ENCODE data around the gene FASLG. TPM values are rescaled to one million over a fixed set of nuclear protein-coding genes. Genes with fewer than 3 reads are reported as not detected.

Gene FASLG
- total RNA-seq, 1 experiment from 2014 or later = not detected

DNA sequence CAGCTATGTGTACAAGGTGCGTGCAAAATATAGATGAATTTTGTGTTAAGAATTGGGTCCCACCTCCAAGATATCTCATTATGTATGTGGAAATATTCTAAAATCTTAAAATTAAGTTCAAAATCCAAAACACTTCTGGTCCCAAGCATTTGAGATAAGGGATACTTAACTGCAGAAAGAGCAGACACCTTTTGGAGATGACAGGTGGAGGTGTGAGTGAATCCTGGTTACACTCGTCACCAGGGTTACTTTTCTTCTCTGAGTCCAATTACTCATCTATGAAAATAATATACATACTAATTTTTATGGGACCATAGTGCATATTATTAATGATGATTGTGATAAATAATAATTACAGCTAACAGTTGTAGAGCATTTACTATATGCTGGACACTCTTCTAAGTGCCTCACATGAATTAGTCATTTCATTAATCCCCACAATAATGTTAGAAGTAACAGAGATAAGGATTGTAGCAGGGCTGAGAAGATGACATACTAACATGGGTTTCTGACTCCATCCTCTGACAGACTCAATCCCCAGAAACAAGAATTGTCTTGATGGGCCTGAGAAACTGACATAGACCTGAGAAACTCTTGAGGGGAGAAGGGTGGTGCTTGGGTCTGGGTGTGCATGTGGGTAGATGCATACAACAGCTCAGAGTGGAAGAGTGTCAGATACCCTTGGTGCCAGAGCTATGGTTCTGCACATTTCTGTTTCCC lies 8.3 kb upstream of the FASLG start:
- CTCF ChIA-PET = no interaction called here

DNA sequence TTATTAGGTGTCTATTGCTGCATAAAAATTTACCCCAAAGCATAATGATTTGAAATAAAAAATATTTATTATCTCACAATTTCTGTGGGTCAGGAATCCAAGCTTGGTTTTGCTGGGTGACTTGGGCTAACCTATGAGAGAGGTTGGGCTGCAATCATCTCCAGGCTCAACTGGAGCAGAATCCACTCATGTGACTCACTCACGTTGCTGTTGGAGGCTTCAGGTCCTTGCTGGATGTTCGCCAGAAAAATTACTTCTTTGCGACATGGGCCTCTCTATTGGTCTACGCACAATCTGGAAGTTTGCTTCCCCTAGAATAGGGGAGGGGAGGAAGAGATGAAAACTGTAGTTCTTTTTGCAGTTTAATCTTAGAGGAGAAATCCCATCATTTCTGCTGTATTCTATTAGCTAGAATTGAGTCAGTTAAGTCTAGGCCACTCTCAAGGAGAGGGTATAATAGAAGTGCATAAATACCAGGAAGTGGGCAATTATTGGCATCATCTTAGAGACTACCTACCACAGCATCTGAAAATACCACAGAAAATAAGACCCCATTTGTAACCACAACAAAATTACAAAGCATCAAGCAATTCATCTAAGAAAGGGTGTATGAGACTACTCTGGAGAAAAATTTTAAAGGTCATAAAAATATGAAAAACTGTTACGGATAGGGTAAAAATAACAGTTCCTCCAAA lies 5.7 kb upstream of the FASLG start:
- BruUV-seq (replicated peaks) = no TSS peak
- TF ChIP-seq CTCF (IDR thresholded peaks at IDR 0.05; ENCODE audit: unreplicated experiment) = no peak
- peak; percentile 35 for DNase-seq

More for the DNA sequence above, 8.3 kb upstream of the FASLG start:
- BruUV-seq (replicated peaks) = no TSS peak
- Mint-ChIP-seq H3K9me3 (ENCODE audit: low read depth, unreplicated experiment) (peaks cover 2% of the 10 kb centered on the region), H3K36me3 (ENCODE audit: insufficient read depth, unreplicated experiment) (no peaks in the 10 kb centered on the region), H3K27ac (ENCODE audit: unreplicated experiment) (no peak overlapping the region), H3K27me3 (ENCODE audit: unreplicated experiment) (no peaks in the 10 kb centered on the region), H3K4me1 (ENCODE audit: low read depth, unreplicated experiment) (peaks cover 33% of the 10 kb centered on the region), H3K4me3 (ENCODE audit: low read depth, unreplicated experiment) (no peak overlapping the region)
- no peak for TF ChIP-seq CTCF (IDR thresholded peaks at IDR 0.05; ENCODE audit: unreplicated experiment)
- intact Hi-C loops (cut with micrococcal nuclease; ENCODE audit: unreplicated experiment) = no loop called here
- no peak for DNase-seq

DNA sequence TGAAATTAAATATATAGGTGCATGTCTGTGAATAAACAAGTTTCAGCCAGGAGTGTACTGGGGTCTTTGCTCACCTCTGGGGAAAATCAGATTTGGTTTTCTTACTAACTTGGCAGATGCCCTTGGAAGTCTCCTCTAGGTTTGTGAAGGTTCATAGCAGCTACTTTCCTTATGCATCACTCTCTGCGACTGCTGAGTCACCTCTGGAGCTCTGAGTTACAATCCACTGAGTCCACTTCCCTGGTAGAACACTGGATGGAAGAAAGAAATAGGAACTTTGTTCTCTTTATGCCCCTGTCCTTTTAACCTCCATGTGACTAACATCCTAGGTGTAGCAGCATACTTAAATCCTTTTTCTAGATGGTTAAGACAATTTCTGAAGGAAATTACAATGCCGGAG lies 4.4 kb upstream of the FASLG start:
- CTCF ChIA-PET = interaction anchor here (0.6 kb wide), 1 partner anchor 44 kb away, joined by 3 read pairs; no protein-coding TSS in a partner anchor
- Mint-ChIP-seq H3K4me1 (ENCODE audit: low read depth, unreplicated experiment) (peaks cover 33% of the 10 kb centered on the region), H3K4me3 (ENCODE audit: low read depth, unreplicated experiment) (no peak overlapping the region), H3K9me3 (ENCODE audit: low read depth, unreplicated experiment) (no peaks in the 10 kb centered on the region), H3K27ac (ENCODE audit: unreplicated experiment) (peak overlapping the region; percentile 42), H3K36me3 (ENCODE audit: insufficient read depth, unreplicated experiment) (no peaks in the 10 kb centered on the region), H3K27me3 (ENCODE audit: unreplicated experiment) (no peaks in the 10 kb centered on the region)
- no peak for TF ChIP-seq CTCF (IDR thresholded peaks at IDR 0.05; ENCODE audit: unreplicated experiment)
- BruUV-seq (replicated peaks) = no TSS peak
- no peak for DNase-seq
- intact Hi-C loops (cut with micrococcal nuclease; ENCODE audit: unreplicated experiment) = no loop called here

More for the DNA sequence above, 5.7 kb upstream of the FASLG start:
- Mint-ChIP-seq H3K27me3 (ENCODE audit: unreplicated experiment) (no peaks in the 10 kb centered on the region), H3K36me3 (ENCODE audit: insufficient read depth, unreplicated experiment) (no peaks in the 10 kb centered on the region), H3K4me3 (ENCODE audit: low read depth, unreplicated experiment) (no peak overlapping the region), H3K9me3 (ENCODE audit: low read depth, unreplicated experiment) (peaks cover 2% of the 10 kb centered on the region), H3K4me1 (ENCODE audit: low read depth, unreplicated experiment) (peaks cover 33% of the 10 kb centered on the region), H3K27ac (ENCODE audit: unreplicated experiment) (no peak overlapping the region)
- CTCF ChIA-PET = no interaction called here
- intact Hi-C loops (cut with micrococcal nuclease; ENCODE audit: unreplicated experiment) = no loop called here

DNA sequence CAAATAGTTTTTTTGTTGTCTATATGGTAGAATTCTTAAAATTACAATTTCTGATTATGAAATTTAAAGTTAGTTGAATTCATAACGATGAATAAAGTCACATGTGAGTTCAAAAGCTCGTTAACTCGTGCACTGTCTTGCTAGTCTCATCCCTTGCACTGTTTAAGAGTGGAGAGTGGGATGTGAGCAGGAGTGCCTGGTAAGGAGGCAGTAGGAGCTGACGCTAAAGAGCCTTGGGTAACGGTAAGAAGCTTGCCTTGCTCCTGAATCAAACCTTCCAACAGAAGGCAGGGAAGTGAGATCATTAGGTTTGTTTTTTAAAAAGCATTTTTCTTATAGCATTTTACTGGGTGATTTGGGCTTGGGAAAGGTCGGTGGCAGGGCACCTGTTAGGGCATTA lies 2.3 kb upstream of the FASLG start:
- DNase-seq = no peak
- H3K4me1 Mint-ChIP-seq (ENCODE audit: low read depth, unreplicated experiment) = peaks cover 43% of the 10 kb centered on the region
- BruUV-seq (replicated peaks) = no TSS peak
- TF ChIP-seq CTCF (IDR thresholded peaks at IDR 0.05; ENCODE audit: unreplicated experiment) = no peak
- no peaks in the 10 kb centered on the region for H3K36me3 Mint-ChIP-seq (ENCODE audit: insufficient read depth, unreplicated experiment)
- no peak overlapping the region for H3K27ac Mint-ChIP-seq (ENCODE audit: unreplicated experiment)
- intact Hi-C loops (cut with micrococcal nuclease; ENCODE audit: unreplicated experiment) = no loop called here
- no peaks in the 10 kb centered on the region for H3K27me3 Mint-ChIP-seq (ENCODE audit: unreplicated experiment)
- H3K4me3 Mint-ChIP-seq (ENCODE audit: low read depth, unreplicated experiment) = no peak overlapping the region
- CTCF ChIA-PET = no interaction called here
- H3K9me3 Mint-ChIP-seq (ENCODE audit: low read depth, unreplicated experiment) = no peaks in the 10 kb centered on the region

Measured in Calu3 (cell line).